ENCODE measurements around the gene RAC2. TPM values are rescaled to one million over a fixed set of nuclear protein-coding genes. Genes with fewer than 3 reads are reported as not detected.

The RAC2 gene
- total and polyA plus RNA-seq, 2 of the 8 experiments (the other 6 are each of a cell fraction or from before 2014, with no cell fraction given) = 2.3 to 4.3 TPM

- TF ChIP-seq CHD7 (IDR thresholded peaks at IDR 0.05; ENCODE audit: insufficient replicate concordance, low read length) (no peak), SUZ12 (IDR thresholded peaks at IDR 0.05; ENCODE audit: low read length) (no peak), TBP (IDR thresholded peaks at IDR 0.05; ENCODE audit: low read depth, low read length) (no peak), CREB1 (IDR thresholded peaks at IDR 0.05) (no peak), BCL11A (IDR thresholded peaks at IDR 0.05; ENCODE audit: low read depth in 2 of 2, low read length in 2 of 2) (no peak), RNF2 (IDR thresholded peaks at IDR 0.05; ENCODE audit: borderline replicate concordance, low read depth, low read length, missing control alignments, poor library complexity, severe bottlenecking) (no peak), FOSL1 (IDR thresholded peaks at IDR 0.05; ENCODE audit: insufficient read depth, low read depth, low read length) (no peak), BACH1 (IDR thresholded peaks at IDR 0.05; ENCODE audit: low read length) (no peak), POLR2AphosphoS5 (IDR thresholded peaks at IDR 0.05; ENCODE audit: low read depth, low read length) (no peak), SRF (IDR thresholded peaks at IDR 0.05; ENCODE audit: low read depth, low read length) (no peak)
Measured at GRCh38 chr22:37228106-37229011, 15.7 kb downstream of the RAC2 start (continued).
